Brain microvascular endothelial cell (primary cell): ENCODE data around the gene SPDYE4.

Source experiments
- DNase-seq: peaks from one replicate; pipeline ENCODE4 v3.0.0-alpha.2; 2020
- H3K27ac ChIP-seq: fragments of 250-450 bp; sonication (Bioruptor Pico); 2 replicates; pipeline ENCODE4 v1.5.1; 2020; ENCODE audit warnings: mild to moderate bottlenecking, moderate library complexity
- H3K27me3 ChIP-seq: fragments of 250-450 bp; sonication (Bioruptor Pico); replicated peaks from 2 replicates; pipeline ENCODE4 v1.5.1; 2020; ENCODE audit warnings: mild to moderate bottlenecking
- H3K36me3 ChIP-seq: fragments of 250-450 bp; sonication (Bioruptor Pico); replicated peaks from 2 replicates; pipeline ENCODE4 v1.5.1; 2020; ENCODE audit warnings: mild to moderate bottlenecking
- H3K4me3 ChIP-seq: 2 replicates; pipeline ENCODE4 v1.5.1; 2011; ENCODE audit warnings: low read depth, mild to moderate bottlenecking, control low read depth, low read length, moderate library complexity
- CTCF ChIP-seq: IDR thresholded peaks from 2 replicates; pipeline ENCODE4 v1.5.1; 2011; ENCODE audit warnings: low read depth, mild to moderate bottlenecking, moderate library complexity, low read length, control low read depth, inconsistent platforms; ENCODE audit errors: missing control alignments
- in situ Hi-C: cut with HindIII; loops from 2 replicates; pipeline ENCODE4 v1.10.0; 2017; ENCODE audit warnings: low sequenced_read_pairs, low pct_ligation_motif_present

The SPDYE4 gene

GRCh38 chr17:8728251-8728938 is 30.0 kb downstream of the SPDYE4 start:
- Histone ChIP-seq H3K27me3 (no peaks in the 10 kb centered on the region), H3K27ac (no peak overlapping the region), H3K4me3 (no peak overlapping the region), H3K36me3 (no peaks in the 10 kb centered on the region)
- TF ChIP-seq CTCF = no peak
- in situ Hi-C loops = no loop called here
- DNase-seq = no peak

GRCh38 chr17:8726941-8727555 is 31.3 kb downstream of the SPDYE4 start:
- Histone ChIP-seq H3K27ac (no peak overlapping the region), H3K4me3 (no peak overlapping the region), H3K27me3 (no peaks in the 10 kb centered on the region), H3K36me3 (no peaks in the 10 kb centered on the region)
- in situ Hi-C loops = no loop called here
- TF ChIP-seq CTCF = no peak
- no peak for DNase-seq

- Histone ChIP-seq H3K36me3 (no peaks in the 10 kb centered on the region), H3K4me3 (no peak overlapping the region), H3K27me3 (no peaks in the 10 kb centered on the region), H3K27ac (no peak overlapping the region)
- in situ Hi-C loops = no loop called here
- no peak for TF ChIP-seq CTCF
- no peak for DNase-seq
Observed at GRCh38 chr17:8725881-8726876, 32.2 kb downstream of the SPDYE4 start.

DNA sequence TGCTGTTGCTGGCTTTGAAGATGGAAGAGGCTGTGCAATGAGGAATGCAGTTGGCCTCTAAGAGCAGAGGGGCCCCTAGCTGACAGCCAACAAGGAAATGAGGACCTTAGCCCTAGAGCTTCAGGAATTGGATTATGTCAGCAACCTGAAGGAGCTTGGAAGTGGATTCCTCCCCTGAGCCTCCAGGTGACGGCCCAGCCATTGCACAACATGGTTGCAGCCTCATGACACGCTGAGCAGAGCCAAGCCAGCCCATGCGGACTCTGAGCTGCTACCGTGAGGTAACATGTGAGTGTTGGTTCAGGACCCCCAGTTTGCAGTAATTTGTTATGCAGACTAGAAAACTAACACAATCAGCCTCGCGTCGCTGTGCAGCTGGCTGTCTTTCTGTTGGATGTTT is 33.9 kb downstream of the SPDYE4 start:
- Histone ChIP-seq H3K27ac (no peak overlapping the region), H3K4me3 (no peak overlapping the region), H3K36me3 (no peaks in the 10 kb centered on the region), H3K27me3 (no peaks in the 10 kb centered on the region)
- no peak for DNase-seq
- TF ChIP-seq CTCF = no peak
- in situ Hi-C loops = no loop called here

DNA sequence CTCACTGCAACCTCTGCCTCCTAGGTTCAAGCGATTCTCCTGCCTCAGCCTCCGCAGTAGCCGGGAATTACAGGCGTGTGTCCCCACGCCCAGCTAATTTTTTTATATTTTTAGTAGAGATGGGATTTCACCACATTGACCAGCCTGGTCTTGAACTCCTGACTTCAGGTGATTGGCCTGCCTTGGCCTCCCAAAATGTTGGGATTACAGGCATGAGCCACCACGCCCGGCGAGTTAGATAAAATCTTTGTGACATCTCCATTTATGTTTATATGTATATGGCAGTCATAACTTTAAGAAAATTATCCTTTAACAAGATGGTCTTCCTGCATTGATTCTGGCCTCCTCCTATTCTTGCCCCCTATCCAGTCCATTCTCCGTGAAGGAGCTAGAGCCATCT is 37.8 kb downstream of the SPDYE4 start:
- in situ Hi-C loops = no loop called here
- no peak for DNase-seq
- no peaks in the 10 kb centered on the region for H3K27me3 ChIP-seq
- TF ChIP-seq CTCF = no peak
- no peaks in the 10 kb centered on the region for H3K36me3 ChIP-seq
- H3K4me3 ChIP-seq = no peak overlapping the region
- no peak overlapping the region for H3K27ac ChIP-seq
